Measurements from ENCODE around the gene EVA1B.

Gene EVA1B

DNA sequence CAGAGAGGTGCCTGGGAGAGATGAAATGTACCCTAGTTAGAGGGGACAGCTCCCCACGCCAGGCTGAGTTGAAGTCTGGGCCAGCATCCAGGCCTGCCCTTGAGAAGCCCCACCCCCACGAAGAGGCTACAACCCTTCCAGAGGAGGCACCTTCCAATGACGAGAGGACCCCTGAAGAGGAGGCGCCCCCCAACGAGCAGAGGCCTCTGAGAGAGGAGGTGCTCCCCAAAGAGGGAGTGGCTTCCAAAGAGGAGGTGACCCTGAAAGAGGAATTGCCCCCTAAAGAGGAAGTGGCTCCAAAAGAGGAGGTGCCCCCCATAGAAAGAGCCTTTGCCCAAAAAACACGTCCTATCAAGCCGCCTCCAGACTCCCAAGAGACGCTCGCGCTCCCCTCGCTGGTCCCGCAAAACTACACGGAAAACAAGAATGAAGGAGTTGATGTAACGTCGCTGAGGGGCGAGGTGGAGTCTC is 3.1 kb downstream of the EVA1B start:
- DNase-seq (ENCODE audit: low read depth): no peak

DNA sequence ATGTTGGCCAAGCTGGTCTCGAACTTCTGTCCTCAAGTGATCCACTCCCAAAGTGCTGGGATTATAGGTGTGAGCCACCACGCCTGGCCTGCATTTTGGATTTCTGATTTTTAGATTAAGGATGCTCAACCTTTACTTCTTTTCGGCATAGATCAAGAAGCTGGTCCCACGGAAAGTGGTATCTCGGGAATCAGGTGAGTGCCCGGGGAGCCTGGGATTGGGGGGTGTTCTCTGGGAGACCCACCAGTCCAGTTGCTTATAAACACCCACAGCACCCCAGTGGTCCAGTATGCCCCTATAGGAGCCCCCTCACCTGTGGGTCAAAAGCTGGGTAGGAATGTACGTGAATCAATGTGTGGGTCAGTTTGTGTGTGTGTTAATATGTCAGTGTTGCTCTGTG is 14.0 kb downstream of the EVA1B start:
- no peak for DNase-seq (ENCODE audit: low read depth)

DNA sequence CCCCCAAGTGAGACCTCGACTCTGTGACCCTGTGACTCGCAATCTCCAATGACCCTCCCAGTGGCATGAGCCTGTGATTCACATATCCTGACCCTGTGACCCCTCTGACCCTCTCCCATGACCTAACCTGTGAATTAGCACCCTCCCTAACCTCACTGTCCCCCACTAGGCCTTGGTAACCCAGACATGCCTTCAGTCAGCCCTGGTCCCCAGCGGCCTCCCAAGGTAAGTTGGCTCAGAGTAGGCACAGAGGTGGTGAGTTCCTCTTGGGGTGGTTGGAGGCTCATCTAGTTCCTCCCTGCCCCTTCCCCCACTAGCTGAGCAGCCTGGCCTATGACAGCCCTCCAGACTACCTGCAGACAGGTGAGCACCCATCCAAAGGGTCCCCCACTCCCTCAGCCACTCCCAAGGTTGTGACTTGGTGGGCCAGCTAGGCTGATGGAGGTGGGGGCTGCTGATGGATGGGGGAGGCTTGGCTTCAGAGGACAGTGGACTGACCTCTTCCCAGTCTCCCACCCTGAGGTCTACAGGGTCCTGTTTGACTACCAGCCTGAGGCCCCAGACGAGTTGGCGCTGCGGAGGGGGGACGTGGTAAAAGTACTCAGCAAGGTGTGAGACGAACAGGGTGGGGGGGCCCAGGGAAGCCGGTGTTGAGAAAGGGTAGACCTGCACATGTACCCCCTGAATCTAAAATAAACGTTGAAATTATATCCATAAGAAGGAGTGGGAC is 15.7 kb downstream of the EVA1B start:
- no peak for DNase-seq (ENCODE audit: low read depth)

DNA sequence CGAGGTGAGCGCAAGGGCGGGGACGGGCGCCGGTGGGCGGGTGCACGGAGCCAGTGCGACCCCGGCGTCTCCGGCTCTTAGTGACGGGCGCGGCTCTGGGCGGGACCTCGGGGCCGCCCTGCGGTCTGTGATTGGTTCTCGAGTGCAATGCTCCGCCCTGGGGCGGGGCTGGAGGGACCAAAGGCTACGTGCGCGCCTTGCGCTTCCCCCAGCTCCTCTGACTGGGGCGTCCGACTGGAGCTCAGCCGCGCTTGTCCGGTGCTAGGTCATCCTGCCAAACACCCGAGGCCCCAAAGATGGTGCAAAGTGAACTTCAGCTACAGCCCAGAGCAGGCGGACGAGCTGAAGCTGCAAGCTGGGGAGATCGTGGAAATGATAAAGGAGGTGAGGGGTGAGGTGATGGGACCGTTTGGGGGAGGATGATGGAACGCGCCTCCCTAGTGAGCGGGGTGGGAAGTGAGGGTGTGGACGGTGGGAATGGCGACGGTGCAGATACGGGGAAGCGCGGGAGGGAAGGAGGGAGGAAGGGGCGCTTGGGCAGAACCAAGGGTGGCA is 16.5 kb downstream of the EVA1B start:
- DNase-seq (ENCODE audit: low read depth): peak; percentile 76

DNA sequence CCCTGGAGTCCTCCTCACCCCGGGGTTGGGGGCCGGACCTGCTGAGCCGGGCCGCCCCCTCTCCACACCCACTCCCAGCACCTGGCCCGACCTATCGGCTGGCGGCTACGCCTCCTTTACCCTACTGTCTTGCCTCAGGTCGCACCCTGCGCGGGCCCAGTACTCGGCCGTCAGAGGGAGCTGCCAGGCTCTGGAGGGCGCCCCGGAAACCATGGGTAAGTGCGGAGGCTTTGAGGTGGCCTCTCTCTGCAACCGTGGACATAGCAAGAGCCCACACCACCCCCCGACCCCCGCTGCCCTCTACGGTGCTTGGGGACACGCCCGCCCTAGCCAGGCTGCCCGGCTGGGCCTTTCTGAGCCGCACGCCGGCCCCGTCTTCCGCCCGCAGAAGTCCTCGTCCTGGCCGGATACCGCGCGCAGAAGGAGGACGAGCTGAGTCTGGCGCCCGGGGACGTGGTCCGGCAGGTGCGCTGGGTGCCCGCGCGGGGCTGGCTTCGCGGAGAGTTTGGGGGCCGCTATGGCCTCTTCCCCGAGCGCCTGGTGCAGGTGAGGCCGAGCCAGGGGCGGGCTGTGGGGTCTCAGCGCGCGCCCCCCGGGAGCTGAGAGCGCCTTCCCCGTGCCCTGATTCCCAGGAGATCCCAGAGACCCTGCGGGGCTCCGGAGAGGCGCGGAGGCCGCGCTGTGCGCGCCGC is 17.1 kb downstream of the EVA1B start, which contains the start of gene SH3D21:
Gene SH3D21 (plus strand): TSS at position 159 of the 692 bp plus-strand sequence. CDS start 53 bp downstream, at position 212.
- no peak for DNase-seq (ENCODE audit: low read depth)

DNA sequence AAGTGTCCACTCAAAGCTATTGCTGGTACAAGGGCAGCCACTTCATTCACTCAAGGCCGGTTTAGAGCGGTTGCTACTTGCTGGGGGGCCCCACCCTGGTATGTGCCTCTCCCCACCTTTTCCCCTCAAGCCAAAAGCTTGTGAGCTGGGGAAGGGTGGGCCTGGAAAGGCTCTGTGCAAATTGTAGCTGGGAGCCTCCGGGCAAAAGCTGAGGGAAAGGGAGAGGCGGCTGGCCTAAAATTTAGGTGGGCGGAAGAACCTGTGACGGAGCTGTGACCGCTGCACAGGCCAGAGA is 17.6 kb downstream of the EVA1B start:
- no peak for DNase-seq (ENCODE audit: low read depth)

DNA sequence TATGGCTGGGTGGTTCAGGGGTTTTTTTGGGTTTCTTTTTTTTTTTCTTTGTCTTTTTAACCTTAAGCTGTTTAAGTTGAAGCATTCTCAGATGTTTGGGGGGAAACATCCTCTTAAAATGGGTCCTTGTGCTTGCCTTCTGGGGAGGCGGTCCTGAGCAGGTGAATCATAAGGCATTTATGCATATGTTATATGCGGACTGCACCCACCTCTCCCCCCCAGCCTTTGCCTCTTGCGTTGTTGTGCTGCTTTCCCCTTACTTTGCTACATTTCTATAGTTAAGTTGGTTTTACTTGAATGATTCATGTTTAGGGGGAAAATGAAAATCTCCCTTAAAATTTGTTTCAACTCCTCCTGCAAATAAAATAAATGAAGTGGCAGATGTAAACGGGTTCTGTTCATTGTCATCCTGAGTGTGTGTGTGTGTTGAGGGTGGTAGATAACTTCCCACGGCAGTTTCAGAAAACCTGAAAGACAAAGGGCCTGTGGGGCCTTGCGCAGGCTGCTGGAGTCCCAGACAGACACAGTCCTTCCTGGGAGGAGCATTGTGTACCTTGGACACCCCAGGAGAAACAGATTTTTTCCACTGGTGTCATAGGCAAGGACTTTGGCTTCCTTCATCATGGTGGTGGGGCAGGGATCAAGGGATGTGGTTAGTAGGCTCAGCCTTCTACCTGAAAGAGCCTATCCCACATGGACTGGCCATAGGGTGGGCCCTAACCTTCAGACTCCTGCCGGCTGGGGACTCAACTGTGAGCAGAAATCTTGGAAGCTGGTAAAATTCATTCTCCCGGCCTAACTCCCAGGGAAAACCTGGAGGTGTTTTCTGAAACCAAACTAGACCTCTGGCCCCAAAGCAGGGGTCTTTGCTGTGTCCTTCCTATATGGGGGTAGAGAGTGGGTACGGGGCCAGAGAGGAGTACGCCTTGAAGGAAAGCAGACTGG is 18.2 kb downstream of the EVA1B start:
- no peak for DNase-seq (ENCODE audit: low read depth)

DNA sequence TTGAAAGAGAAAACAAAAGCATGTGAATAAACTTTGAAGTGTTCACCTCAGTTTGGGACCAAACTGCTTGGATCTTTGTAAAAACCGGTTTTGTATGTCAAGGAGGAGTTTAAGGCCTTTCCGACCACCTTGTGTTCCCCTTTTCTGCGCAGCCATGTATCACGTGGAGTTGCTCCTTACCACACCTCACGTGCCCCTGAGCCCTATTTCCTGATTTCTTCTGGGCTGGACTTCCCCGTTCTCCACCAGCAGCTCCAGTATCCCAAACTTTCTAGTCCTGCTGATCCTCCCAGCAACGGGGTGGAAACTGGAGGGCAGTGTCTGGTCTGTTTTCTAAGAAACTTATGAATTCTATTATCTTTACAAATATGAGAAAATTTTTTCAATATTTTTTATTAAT is 18.9 kb downstream of the EVA1B start:
- DNase-seq (ENCODE audit: low read depth): no peak

DNA sequence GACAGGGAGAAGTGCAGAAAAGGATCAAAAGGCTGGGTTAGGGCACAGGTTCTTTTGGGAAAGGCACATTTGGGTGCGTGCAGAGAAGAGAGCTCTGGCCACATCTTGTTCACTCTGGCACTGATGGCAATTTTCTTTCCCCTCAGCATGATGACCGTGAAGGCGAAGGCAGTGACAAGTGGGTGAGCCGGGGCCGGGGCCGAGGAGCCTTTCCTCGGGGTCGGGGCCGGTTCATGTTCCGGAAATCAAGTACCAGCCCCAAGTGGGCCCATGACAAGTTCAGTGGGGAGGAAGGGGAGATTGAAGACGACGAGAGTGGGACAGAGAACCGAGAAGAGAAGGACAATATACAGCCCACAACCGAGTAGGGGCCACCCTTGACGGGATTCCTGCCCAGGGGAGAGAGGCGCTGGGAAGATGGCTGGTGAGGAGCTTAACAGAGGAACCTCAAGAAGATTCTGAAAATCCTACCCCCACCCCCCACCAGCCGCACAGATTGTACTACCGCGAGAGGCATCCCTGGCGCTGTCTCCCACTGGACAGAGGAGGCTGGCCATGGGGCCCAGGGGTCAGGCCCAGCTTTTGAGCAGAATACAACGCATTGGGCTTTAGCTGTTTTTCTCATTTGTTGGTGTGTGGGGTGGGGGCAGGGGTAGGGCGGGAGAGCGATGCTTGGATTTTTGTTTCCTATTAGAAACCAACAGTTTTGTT is 19.6 kb downstream of the EVA1B start:
- no peak for DNase-seq (ENCODE audit: low read depth)

DNA sequence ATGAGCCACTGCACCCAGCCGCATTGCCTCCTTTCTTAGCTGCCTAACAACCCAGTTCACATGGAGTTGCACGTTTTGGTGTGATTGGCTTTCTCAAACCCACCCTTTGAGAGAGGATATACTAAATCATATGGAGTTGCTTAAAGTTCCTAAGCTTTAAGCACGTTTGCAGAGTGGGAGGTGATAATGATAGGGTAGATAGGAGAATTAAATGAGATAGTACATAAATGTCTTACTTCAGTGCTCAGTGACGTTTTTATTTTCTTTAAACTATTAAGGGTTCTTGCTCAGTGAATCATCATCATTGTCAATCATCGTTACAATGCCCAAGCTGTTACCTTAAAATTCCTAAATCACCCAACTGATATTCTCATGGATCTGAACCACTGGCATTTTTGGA is 20.2 kb downstream of the EVA1B start:
- DNase-seq (ENCODE audit: low read depth): no peak

DNA sequence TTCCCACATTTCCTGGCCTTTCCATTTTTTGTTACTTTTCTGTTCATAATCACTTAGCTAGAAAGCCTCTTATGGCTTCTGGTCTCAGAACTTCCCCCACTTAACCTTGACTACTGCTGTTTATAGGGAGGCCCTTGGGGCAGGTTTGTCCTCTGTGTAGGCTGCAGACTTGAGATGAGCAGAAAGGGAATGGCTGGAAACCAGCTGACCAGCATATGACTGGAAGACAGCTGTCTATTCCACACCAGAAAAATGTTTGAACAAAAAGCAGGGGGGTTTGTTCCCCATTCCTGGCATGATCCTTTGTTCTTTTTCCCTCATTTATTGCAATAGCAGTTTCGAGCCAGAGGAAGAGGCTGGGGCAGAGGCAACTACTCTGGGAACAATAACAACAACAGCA is 22.2 kb downstream of the EVA1B start:
- no peak for DNase-seq (ENCODE audit: low read depth)

DNA sequence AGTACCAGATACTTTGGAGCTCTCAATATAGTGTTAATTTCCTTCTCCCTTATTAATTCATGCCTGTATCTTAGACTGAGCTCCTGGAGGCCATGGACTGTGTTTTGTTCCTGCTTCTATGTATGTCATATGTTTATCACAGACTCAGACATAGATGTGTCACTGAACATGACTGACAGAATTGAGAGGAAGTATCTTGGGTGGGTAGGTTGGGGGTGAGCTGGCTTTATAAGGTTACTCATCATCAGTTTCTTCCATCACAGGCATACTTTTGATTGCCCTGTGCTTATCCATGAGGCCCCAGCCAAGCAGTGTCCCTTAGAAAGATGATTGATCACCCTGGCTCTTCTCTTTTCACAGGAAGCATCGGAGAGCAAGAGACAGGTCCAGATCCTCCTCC is 22.9 kb downstream of the EVA1B start:
- no peak for DNase-seq (ENCODE audit: low read depth)

DNA sequence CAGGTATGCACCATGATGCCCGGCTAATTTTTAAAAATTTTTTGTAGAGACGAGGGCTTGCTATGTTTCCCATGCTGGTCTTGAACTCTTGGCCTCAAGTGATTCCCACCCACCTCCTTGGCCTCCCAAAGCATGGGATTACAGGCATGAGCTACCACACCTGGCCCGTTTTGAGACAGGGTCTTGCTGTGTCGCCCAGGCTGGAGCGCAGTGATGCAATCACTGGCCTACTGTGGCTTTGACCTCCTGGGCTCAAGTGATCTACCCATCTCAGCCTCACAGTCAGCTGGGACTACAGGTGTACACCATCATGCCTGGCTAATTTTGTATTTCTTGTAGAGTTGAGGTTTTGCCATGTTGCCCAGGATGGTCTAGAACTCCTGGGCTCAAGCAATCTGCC is 24.8 kb downstream of the EVA1B start:
- no peak for DNase-seq (ENCODE audit: low read depth)

DNA sequence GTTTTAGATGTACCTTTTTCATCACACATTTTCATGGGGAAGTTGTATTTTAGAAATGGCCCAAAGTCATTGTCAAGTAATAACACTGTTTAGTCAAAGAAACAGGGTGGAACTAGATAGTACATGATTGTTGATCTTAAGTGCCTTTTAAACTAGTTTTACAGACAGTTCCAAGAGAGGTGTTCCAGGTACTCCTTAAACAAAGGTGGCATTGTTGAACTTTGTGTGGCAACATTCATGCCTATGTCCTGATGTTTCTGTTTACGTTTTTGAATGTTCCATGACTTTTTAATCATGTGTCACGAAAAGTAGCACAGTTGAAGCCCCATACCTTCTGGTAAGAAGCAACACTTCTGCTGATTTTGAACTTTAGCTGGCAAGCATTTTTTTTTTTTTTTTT is 26.4 kb downstream of the EVA1B start:
- no peak for DNase-seq (ENCODE audit: low read depth)

DNA sequence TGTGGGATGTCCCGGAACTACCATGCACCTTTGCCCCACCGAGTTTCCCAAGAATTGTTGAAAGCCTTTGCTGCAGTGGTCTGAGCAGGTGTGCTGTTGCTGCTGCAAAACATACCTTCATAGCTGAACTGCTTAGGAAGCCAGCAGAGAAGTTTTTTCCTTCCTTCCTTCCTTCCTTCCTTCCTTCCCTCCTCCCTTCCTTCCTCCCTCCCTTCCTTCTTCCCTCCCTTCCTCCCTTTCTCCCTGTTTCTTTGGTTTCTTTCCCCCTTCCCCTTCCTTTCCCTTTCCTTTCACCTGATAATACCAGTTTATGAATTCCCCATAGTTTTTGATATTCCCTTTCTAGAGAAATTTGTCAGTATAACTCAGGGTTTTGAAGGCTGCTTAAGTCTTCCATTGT is 28.1 kb downstream of the EVA1B start:
- no peak for DNase-seq (ENCODE audit: low read depth)

DNA sequence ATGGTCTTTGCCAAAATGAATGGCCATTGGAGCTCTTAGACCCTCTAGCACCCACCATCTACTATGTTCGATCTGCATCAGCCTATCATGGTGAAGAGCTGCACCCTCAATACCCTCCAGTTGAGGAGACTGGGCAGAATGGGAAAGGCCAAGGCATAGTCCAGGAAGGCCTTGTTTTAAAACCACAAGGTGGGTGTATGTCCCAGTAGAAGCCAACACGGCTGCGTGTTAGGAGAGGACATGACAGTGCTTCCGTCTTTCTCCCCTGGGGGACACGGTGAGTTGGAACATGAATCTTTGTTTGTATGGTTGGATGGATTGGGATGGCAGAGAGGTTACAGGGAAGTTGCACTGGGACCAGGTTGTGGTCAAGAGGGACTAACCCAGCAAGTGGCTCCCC is 35.9 kb downstream of the EVA1B start:
- no peak for DNase-seq (ENCODE audit: low read depth)

DNA sequence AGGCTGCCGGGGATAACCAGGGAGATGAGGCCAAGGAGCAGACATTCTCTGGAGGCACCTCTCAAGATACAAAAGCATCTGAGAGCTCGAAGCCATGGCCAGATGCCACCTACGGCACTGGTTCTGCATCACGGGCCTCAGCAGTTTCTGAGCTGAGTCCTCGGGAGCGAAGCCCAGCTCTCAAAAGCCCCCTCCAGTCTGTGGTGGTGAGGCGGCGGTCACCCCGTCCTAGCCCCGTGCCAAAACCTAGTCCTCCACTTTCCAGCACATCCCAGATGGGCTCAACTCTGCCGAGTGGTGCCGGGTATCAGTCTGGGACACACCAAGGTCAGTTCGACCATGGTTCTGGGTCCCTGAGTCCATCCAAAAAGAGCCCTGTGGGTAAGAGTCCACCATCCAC is 36.6 kb downstream of the EVA1B start:
- no peak for DNase-seq (ENCODE audit: low read depth)

DNA sequence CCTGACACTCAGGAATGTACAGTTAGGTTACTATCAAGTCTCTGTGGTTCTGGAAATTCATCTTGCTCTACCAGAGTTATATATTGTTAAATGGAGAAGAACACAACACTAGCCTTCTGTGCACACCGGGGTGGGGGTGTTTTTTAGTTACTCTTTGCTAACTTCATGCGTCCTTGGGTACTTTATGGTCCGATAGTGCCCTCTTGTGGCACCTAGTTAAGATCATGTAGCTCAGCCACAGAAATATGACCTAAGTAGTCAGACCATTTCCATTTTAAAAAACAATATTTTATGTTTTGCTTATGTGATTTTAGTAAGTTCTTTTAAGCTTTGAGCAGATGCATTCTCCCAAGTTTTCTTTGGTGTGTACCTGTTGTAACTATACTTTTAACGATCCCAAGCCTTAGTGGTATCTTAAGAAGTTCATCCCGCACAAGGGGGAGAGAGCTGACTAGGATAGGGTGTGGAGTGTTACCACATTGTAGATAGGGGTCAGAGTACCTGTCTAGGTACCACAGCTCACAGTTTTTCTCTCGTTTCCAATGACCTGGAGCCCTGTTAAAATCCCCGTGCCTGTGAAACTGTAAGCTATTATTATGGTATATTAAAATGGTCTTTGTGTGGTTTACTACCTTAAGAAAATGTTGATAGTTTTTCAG is 37.9 kb downstream of the EVA1B start:
- peak; percentile 76 for DNase-seq (ENCODE audit: low read depth)

DNA sequence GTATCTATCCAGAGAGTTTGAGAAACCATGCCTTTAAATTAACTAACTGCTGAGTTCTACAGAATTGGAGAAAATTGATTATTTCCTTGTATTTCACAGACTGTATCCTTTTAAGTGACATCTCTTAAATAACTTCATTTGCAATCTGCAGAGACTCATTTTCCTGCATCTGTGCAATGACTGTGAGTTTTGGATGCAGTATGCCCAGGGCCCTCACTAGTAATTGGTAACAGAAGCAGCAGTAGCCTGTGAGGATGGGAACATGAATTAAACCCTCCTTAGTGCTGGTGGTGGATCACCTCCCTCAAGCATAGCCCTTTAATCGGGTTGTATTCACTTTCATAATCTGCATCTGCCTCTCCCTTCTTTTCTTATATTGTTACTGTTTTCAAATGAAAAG is 38.9 kb downstream of the EVA1B start:
- DNase-seq (ENCODE audit: low read depth): no peak

DNA sequence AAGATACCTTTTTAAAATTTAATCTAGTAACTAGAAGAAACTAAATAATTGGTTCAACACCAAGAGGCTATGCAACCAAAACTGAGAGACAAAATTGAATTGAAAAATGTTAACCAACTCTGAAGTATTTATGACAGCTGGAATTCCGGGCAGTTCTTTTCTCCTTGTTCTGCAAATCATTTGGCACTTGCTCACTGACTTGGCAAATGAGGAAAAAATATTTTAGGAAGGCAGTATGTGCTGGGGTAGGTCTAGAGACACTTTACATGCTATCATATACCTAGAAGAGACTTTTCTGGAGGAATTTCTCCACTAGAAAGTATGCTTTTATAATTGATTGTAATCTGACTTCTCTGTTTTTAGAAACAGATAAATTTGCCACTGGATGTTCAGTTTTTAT is 39.4 kb downstream of the EVA1B start:
- no peak for DNase-seq (ENCODE audit: low read depth)

DNA sequence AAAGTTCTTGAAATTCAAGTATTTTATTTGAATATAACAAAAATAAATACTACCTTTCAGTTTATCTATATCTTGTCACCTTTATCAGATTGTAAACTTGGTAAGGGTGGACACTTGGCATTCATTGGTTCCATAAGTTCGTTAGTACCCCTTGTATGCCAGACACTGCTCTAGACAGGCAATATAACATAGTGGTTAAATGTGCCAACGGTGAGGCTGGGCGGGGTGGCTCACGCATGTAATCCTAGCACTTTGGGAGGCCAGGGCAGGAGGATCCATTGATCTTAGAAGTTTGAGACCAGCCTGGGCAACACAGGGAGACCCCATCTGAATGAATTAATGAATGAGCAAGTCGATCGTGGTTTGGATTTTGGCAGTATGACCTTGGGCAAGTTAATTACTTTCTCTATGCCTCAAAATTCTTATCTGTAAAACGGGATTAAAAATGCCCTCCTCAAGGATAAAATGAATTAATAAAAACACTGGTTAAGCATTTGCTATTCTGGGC is 43.6 kb downstream of the EVA1B start:
- DNase-seq (ENCODE audit: low read depth): no peak
